Lung (tissue), 12 donors: ENCODE results near the gene PRXL2B. TPM values are rescaled to one million over a fixed set of nuclear protein-coding genes. Genes with fewer than 3 reads are reported as not detected.

Experiments used
- ATAC-seq: fragments of 200-7000 bp; cut with Tn5 transposase; one replicate; pipeline ENCODE4 v1.9.1; 2020; ENCODE audit warnings: moderate number of reproducible peaks; ENCODE audit not compliant: insufficient read depth, low FRiP score
- DNase-seq, 3 donors: peaks; one replicate each; pipeline ENCODE4 v3.0.0-alpha.2; 2013 to 2017
- H3K27ac ChIP-seq, 2 donors: one replicate each; pipeline ENCODE4 v1.5.1; 2013; ENCODE audit warnings: mild to moderate bottlenecking in 2 of 2, moderate library complexity in 2 of 2, control low read depth in 1 of 2, inconsistent platforms in 1 of 2, low read depth in 1 of 2, low read length in 1 of 2
- H3K27me3 ChIP-seq, 3 donors: one replicate each; pipeline ENCODE4 v1.5.1; 2013; ENCODE audit warnings: low read length in 2 of 3; ENCODE audit not compliant: control insufficient read depth in 3 of 3, insufficient read depth in 3 of 3
- H3K36me3 ChIP-seq, 4 donors: one replicate each; pipeline ENCODE4 v1.5.1; 2013; ENCODE audit warnings: low read length in 4 of 4, mild to moderate bottlenecking in 1 of 4, moderate library complexity in 1 of 4; ENCODE audit not compliant: control insufficient read depth in 4 of 4, insufficient read depth in 4 of 4
- H3K4me1 ChIP-seq, 5 donors: one replicate each; pipeline ENCODE4 v1.5.1; 2013; ENCODE audit warnings: low read length in 5 of 5, mild to moderate bottlenecking in 2 of 5, moderate library complexity in 1 of 5; ENCODE audit not compliant: control insufficient read depth in 5 of 5, insufficient read depth in 5 of 5
- H3K4me3 ChIP-seq: one replicate; pipeline ENCODE4 v1.5.1; 2013; ENCODE audit warnings: mild to moderate bottlenecking, control low read depth, moderate library complexity
- H3K9ac ChIP-seq, 2 donors: one replicate each; pipeline ENCODE4 v1.5.1; 2013; ENCODE audit warnings: low read length in 2 of 2, control low read depth in 1 of 2; ENCODE audit not compliant: insufficient read depth in 1 of 2
- H3K9me3 ChIP-seq, 4 donors: one replicate each; pipeline ENCODE4 v1.5.1; 2013; ENCODE audit warnings: low read length in 3 of 4, mild to moderate bottlenecking in 1 of 4, moderate library complexity in 1 of 4; ENCODE audit not compliant: control insufficient read depth in 4 of 4, insufficient read depth in 3 of 4
- CTCF ChIP-seq: IDR thresholded peaks from 2 replicates; pipeline ENCODE4 v1.5.1; 2012; ENCODE audit warnings: mild to moderate bottlenecking; ENCODE audit errors: control extremely low read depth, extremely low read depth
- WGBS, 2 donors: extraction: QIAGEN DNeasy Blood & Tissue Kit; methylation state at CpG; one replicate each; pipeline ENCODE4 v1.1.7; 2013; 5-methylcytosine and 5-hydroxymethylcytosine counted together
- polyA plus RNA-seq, 2 donors: library from polyadenylated mRNA; stranded (reverse); fragments of 200-250 nt; gene quantifications; one replicate each; pipeline ENCODE4 v1.2.1, GENCODE V29; 2013
- total RNA-seq, 2 donors: library from RNA; depleted of rRNA in 1 of 2; stranded (reverse); fragments of >200 nt in 1 of 2; gene quantifications; one replicate each; pipeline ENCODE4 v1.2.1, GENCODE V29; 2014 to 2021
- donor health status: control.
- donor health status: control.
- donor health status: Bipolar disorder and iron deficiency.
- donor health status: healthy.
- donor health status: DM: yes; HTN: yes; CAD: no.

PRXL2B gene
- total and polyA plus RNA-seq, 4 donors: 17.8 to 39.8 (median 27.0) TPM

DNA sequence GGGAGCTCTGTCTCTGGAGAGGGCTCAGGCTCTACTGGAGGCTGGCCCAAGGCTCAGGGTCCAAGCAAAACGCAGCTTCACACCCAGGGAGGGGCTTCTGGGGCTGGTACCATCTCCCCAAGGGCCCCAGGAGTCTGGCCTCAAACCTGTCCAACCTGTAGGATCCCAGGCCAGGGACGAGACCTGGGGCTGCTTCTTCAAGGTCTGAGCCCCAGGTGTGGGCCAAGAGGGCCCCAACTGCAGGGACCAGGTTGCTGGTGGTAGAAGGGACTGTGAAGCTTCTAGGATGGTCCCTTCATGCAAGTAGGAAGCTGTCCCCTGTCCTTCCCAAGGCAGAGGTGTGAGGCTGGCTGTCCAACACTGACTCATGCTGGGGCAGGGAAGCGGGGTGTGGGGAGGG, 54.0 kb downstream of the PRXL2B start:
- DNase-seq: no peak
- no peak overlapping the region for H3K4me3 ChIP-seq
- H3K4me1 ChIP-seq: peaks cover 0 to 16% (median 0%) of the 10 kb centered on the region in 5 donors
- H3K36me3 ChIP-seq: no peaks in the 10 kb centered on the region
- ATAC-seq: no peak
- no peaks in the 10 kb centered on the region for H3K27me3 ChIP-seq
- 88 to 95% methylated on average over 3 of the region's 3 CpGs for WGBS, 2 donors
- no peak overlapping the region for H3K9ac ChIP-seq
- no peak overlapping the region for H3K27ac ChIP-seq
- no peak for TF ChIP-seq CTCF
- peaks cover 0 to 10% (median 1%) of the 10 kb centered on the region in 4 donors for H3K9me3 ChIP-seq

Other genes with a start within 250 kb of the PRXL2B start
- gene MORN1, start 195.2 kb upstream of the PRXL2B start, total RNA-seq: 10 to 100 TPM; 20.7 to 23.9 TPM
- 1 to 10 TPM; 5.2 to 7.2 TPM for gene MORN1, start 195.2 kb upstream of the PRXL2B start, polyA plus RNA-seq
- 100 to 1,000 TPM in 1 of 2 donors, 10 to 100 TPM in 1; 79.7 to 134 TPM for gene RER1, start 194.9 kb upstream of the PRXL2B start, total RNA-seq
- 10 to 100 TPM; 71.7 to 96.1 TPM for gene RER1, start 194.9 kb upstream of the PRXL2B start, polyA plus RNA-seq
- gene PEX10, start 174.2 kb upstream of the PRXL2B start, total RNA-seq: 10 to 100 TPM; 15.7 to 25.4 TPM
- 10 to 100 TPM; 19.4 to 21.6 TPM for gene PEX10, start 174.2 kb upstream of the PRXL2B start, polyA plus RNA-seq
- 1 to 10 TPM; 4.0 to 7.9 TPM for gene PLCH2, start 110.5 kb upstream of the PRXL2B start, total RNA-seq
- gene PLCH2, start 110.5 kb upstream of the PRXL2B start, polyA plus RNA-seq: 1 to 10 TPM; 2.1 to 2.7 TPM
- gene PANK4, start 60.2 kb upstream of the PRXL2B start, total RNA-seq: 10 to 100 TPM; 24.5 to 36.3 TPM
- gene PANK4, start 60.2 kb upstream of the PRXL2B start, polyA plus RNA-seq: 10 to 100 TPM; 17.6 to 18.9 TPM
- under 1 TPM; 0.46 to 1.00 TPM for gene HES5, start 56.5 kb upstream of the PRXL2B start, total RNA-seq
- gene HES5, start 56.5 kb upstream of the PRXL2B start, polyA plus RNA-seq: under 1 TPM; 0.16 to 0.26 TPM
- gene TNFRSF14, start 30.4 kb upstream of the PRXL2B start, total RNA-seq: 100 to 1,000 TPM in 1 of 2 donors, 10 to 100 TPM in 1; 67.4 to 127 TPM
- 100 to 1,000 TPM; 191 to 200 TPM for gene TNFRSF14, start 30.4 kb upstream of the PRXL2B start, polyA plus RNA-seq
- gene MMEL1, start 46.2 kb downstream of the PRXL2B start, total RNA-seq: 1 to 10 TPM; 4.0 to 5.9 TPM
- 1 to 10 TPM; 6.2 to 8.4 TPM for gene MMEL1, start 46.2 kb downstream of the PRXL2B start, polyA plus RNA-seq
- 1 to 10 TPM in 1 of 2 donors, under 1 TPM in 1; 0.94 to 3.3 TPM for gene TTC34, start 214.9 kb downstream of the PRXL2B start, total RNA-seq
- gene TTC34, start 214.9 kb downstream of the PRXL2B start, polyA plus RNA-seq: under 1 TPM; 0.30 to 0.57 TPM